ENCODE data around the gene R3HDM4.

The R3HDM4 gene

GRCh38 chr19:917323-918151 lies 4.5 kb upstream of the R3HDM4 start, which contains the start of gene KISS1R:
KISS1R (plus strand) TSS chr19:917333; CDS start chr19:917503, 170 bp downstream.
- no peak for DNase-seq (ENCODE audit: low read depth in 1 of 2, low spot score in 1 of 2)

- no peak for DNase-seq (ENCODE audit: low read depth in 1 of 2, low spot score in 1 of 2)
Measured at GRCh38 chr19:916645-917322, 3.8 kb upstream of the R3HDM4 start.

- no peak for DNase-seq (ENCODE audit: low read depth in 1 of 2, low spot score in 1 of 2)
Measured at GRCh38 chr19:912181-913079, 589 bp downstream of the R3HDM4 start.

- DNase-seq (ENCODE audit: low read depth in 1 of 2, low spot score in 1 of 2), result no peak
Measured at GRCh38 chr19:911197-912033, 1.6 kb downstream of the R3HDM4 start.

GRCh38 chr19:907183-907853 lies 5.7 kb downstream of the R3HDM4 start:
- no peak for DNase-seq (ENCODE audit: low read depth in 1 of 2, low spot score in 1 of 2)

GRCh38 chr19:906480-906879 lies 6.5 kb downstream of the R3HDM4 start:
- no peak for DNase-seq (ENCODE audit: low read depth in 1 of 2, low spot score in 1 of 2)

GRCh38 chr19:904545-904944 lies 8.5 kb downstream of the R3HDM4 start:
- DNase-seq (ENCODE audit: low read depth in 1 of 2, low spot score in 1 of 2), result no peak

- DNase-seq (ENCODE audit: low read depth in 1 of 2, low spot score in 1 of 2), result no peak
Measured at GRCh38 chr19:903266-903797, 9.7 kb downstream of the R3HDM4 start.

GRCh38 chr19:902446-903226 lies 10.4 kb downstream of the R3HDM4 start:
- no peak for DNase-seq (ENCODE audit: low read depth in 1 of 2, low spot score in 1 of 2)

GRCh38 chr19:902093-902370 lies 11.0 kb downstream of the R3HDM4 start:
- no peak for DNase-seq (ENCODE audit: low read depth in 1 of 2, low spot score in 1 of 2)

GRCh38 chr19:901216-902092 lies 11.6 kb downstream of the R3HDM4 start:
- no peak for DNase-seq (ENCODE audit: low read depth in 1 of 2, low spot score in 1 of 2)

GRCh38 chr19:900302-901111 lies 12.5 kb downstream of the R3HDM4 start:
- DNase-seq (ENCODE audit: low read depth in 1 of 2, low spot score in 1 of 2), result no peak

GRCh38 chr19:900043-900301 lies 13.0 kb downstream of the R3HDM4 start:
- no peak for DNase-seq (ENCODE audit: low read depth in 1 of 2, low spot score in 1 of 2)

GRCh38 chr19:899336-900042 lies 13.5 kb downstream of the R3HDM4 start:
- no peak for DNase-seq (ENCODE audit: low read depth in 1 of 2, low spot score in 1 of 2)

- DNase-seq (ENCODE audit: low read depth in 1 of 2, low spot score in 1 of 2), result no peak
Measured at GRCh38 chr19:898663-899062, 14.4 kb downstream of the R3HDM4 start.

- no peak for DNase-seq (ENCODE audit: low read depth in 1 of 2, low spot score in 1 of 2)
Measured at GRCh38 chr19:897442-898039, 15.5 kb downstream of the R3HDM4 start.

GRCh38 chr19:896999-897398 lies 16.0 kb downstream of the R3HDM4 start:
- DNase-seq (ENCODE audit: low read depth in 1 of 2, low spot score in 1 of 2), result no peak
